Esophagus squamous epithelium (tissue), 5 donors: ENCODE data around the gene RNF13. TPM values are rescaled to one million over a fixed set of nuclear protein-coding genes. Genes with fewer than 3 reads are reported as not detected.

Experiments
- DNase-seq: peaks from one replicate; lab custom pipeline; 2025; lab: John Stamatoyannopoulos, UW
- H3K27ac ChIP-seq, 4 donors: fragments of 200-600 bp; sonication (generic); one replicate each; pipeline ENCODE4 v1.5.1; 2016 to 2019; ENCODE audit warnings: mild to moderate bottlenecking in 1 of 4
- H3K27me3 ChIP-seq, 4 donors: fragments of 200-600 bp; sonication (generic); 1 replicate in 3 of 4; 2 replicates in 1 of 4; pipeline versions ENCODE4 v1.5.1 to v1.6.0; 2017 to 2021; ENCODE audit warnings: antibody characterized with exemption in 1 of 4
- H3K36me3 ChIP-seq, 3 donors: fragments of 200-600 bp; sonication (generic); one replicate each; pipeline ENCODE4 v1.5.1; 2016 to 2019
- H3K4me1 ChIP-seq, 3 donors: fragments of 200-600 bp; sonication (generic); one replicate each; pipeline ENCODE4 v1.5.1; 2017 to 2019
- H3K4me3 ChIP-seq, 4 donors: fragments of 200-600 bp; sonication (generic); 1 replicate in 3 of 4; 2 replicates in 1 of 4; pipeline ENCODE4 v1.5.1; 2016 to 2019; ENCODE audit warnings: mild to moderate bottlenecking in 2 of 4, moderate library complexity in 1 of 4
- H3K9me3 ChIP-seq, 3 donors: fragments of 200-600 bp; sonication (generic); one replicate each; pipeline ENCODE4 v1.5.1; 2016 to 2019
- POLR2A ChIP-seq, 4 donors: fragments of 450-650 bp; IDR thresholded peaks; one replicate each; pipeline ENCODE4 v1.6.1; 2017; ENCODE audit warnings: antibody characterized with exemption in 4 of 4, mild to moderate bottlenecking in 4 of 4, moderate library complexity in 3 of 4
- WGBS, 2 donors: methylation state at CpG; one replicate each; pipeline ENCODE4 v1.1.5; 2018; 5-methylcytosine and 5-hydroxymethylcytosine counted together
- intact Hi-C: fragments of 100-400 bp; cut with DNase I; formaldehyde crosslinking; loops from one replicate; pipeline ENCODE4 v1.15.0; 2022
- total RNA-seq, 4 donors: library from RNA; depleted of rRNA; stranded (reverse); fragments of >200 nt; gene quantifications; one replicate each; pipeline ENCODE4 v1.1.0, GENCODE V29; 2016
- TF ChIP-seq, protein P1 (sequence below), 6 experiments: fragments of 450-650 bp in 4 of 6; fragments of 200-600 bp in 2 of 6; sonication (generic) in 2 of 6; IDR thresholded peaks; one replicate each; pipeline ENCODE4 v1.5.1; 2016 to 2019; ENCODE audit warnings: antibody characterized with exemption in 6 of 6, mild to moderate bottlenecking in 4 of 6, moderate library complexity in 4 of 6
- donor health status: DM: yes; HTN: yes; CAD: no.

RNF13 gene
- total RNA-seq, 4 donors from 2014 or later = 17.4 to 70.4 (median 45.8) TPM

DNA sequence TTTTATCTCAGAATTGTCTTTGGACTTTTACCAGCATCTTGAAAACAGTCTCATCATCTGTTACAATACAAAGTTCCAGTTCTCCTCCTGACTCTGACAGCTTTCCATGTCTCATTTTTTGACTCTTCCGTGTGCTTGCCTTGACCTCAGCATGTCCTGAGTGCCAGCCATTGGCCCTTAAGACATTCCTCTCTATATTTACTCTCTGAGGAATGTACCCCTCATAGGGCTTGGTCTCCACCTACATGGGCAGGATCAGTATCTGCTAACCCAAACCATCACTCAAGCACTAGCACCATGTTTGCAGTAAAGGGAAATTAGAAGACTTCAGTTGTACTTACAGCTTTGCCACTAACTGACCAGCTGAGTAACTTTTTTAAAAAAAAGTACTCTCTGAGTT is 36.8 kb upstream of the RNF13 start:
- H3K4me1 ChIP-seq = no peaks in the 10 kb centered on the region
- no peaks in the 10 kb centered on the region for H3K36me3 ChIP-seq
- H3K4me3 ChIP-seq = no peak overlapping the region
- TF ChIP-seq POLR2A (IDR thresholded peaks at IDR 0.05) = no peak
- TF ChIP-seq, protein P1, sequence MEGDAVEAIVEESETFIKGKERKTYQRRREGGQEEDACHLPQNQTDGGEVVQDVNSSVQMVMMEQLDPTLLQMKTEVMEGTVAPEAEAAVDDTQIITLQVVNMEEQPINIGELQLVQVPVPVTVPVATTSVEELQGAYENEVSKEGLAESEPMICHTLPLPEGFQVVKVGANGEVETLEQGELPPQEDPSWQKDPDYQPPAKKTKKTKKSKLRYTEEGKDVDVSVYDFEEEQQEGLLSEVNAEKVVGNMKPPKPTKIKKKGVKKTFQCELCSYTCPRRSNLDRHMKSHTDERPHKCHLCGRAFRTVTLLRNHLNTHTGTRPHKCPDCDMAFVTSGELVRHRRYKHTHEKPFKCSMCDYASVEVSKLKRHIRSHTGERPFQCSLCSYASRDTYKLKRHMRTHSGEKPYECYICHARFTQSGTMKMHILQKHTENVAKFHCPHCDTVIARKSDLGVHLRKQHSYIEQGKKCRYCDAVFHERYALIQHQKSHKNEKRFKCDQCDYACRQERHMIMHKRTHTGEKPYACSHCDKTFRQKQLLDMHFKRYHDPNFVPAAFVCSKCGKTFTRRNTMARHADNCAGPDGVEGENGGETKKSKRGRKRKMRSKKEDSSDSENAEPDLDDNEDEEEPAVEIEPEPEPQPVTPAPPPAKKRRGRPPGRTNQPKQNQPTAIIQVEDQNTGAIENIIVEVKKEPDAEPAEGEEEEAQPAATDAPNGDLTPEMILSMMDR (IDR thresholded peaks at IDR 0.05) = no peak
- DNase-seq = no peak
- H3K9me3 ChIP-seq = no peaks in the 10 kb centered on the region
- H3K27ac ChIP-seq = no peak overlapping the region
- no peaks in the 10 kb centered on the region for H3K27me3 ChIP-seq
- 79 to 82% methylated on average over 1 of the region's 1 CpG for WGBS, 2 donors
- intact Hi-C loops = loop anchor here (10.0 kb wide), 1 partner anchor 281 kb away; no protein-coding TSS in a partner anchor

DNA sequence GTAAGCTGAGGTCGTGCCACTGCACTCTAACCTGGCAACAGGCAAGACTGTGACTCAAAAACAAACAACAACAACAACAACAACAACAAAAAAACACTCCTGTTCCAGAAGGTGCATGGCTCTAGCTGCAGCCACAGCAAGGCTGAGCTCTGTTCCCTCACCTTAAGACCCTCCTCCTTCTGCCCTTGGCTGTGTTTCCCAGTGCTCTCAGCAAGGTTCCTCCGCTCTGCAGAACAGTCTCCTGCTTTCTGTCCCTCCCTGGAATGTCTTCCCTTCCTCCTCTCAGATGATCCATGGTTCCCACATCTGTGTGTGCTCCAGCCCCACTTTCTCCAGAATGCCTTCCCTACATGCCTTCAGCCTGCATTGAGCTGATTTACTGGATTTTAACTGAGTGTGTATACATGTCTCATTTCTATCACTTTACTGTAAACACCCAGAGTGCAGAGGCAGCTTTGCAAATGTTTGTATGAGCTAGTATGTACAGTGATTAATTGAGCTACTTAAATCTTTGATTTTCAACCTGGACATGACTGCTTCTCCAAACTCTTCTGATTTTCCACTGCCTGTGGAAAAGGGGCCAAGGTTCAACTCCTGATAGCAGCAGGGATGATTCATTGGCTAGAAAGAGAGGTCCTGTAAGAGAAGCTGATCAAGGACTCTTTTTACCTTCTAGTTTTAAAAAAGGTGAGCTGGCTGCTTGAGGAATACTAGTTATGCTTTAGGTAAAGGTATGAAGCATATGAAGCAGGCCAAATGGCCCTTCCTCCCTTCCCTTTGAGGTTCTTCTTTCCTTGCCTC is 35.4 kb upstream of the RNF13 start:
- no peak for TF ChIP-seq POLR2A (IDR thresholded peaks at IDR 0.05)
- TF ChIP-seq, protein P1 (IDR thresholded peaks at IDR 0.05) = no peak
- no peaks in the 10 kb centered on the region for H3K36me3 ChIP-seq
- DNase-seq = no peak
- no peaks in the 10 kb centered on the region for H3K4me1 ChIP-seq
- H3K9me3 ChIP-seq = no peaks in the 10 kb centered on the region
- no peak overlapping the region for H3K27ac ChIP-seq
- intact Hi-C loops = loop anchor here (10.0 kb wide), 1 partner anchor 283 kb away; no protein-coding TSS in a partner anchor
- no peak overlapping the region for H3K4me3 ChIP-seq
- WGBS, 2 donors = 79 to 86% methylated on average over 2 of the region's 2 CpGs
- H3K27me3 ChIP-seq = no peaks in the 10 kb centered on the region

DNA sequence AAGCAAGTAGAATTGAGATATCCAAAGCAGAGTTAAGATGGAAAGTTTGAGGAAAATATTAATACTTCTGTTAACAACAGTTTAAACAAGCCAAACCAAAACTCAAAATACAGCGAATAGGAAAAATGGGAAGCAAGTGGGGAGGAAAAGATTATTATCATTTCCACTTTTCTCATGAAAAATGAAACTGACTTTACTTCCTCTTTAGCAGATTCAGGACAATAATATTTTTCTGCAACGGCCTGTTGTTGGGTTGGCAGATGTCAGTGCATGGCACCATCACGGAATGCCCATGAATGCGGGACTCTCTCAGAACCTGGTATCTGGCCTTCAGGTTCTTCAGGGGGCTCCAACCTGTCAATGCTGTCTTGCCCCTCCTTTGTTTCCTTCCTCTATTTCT is 31.8 kb upstream of the RNF13 start:
- no peak for DNase-seq
- TF ChIP-seq, protein P1 (IDR thresholded peaks at IDR 0.05) = no peak
- no peak for TF ChIP-seq POLR2A (IDR thresholded peaks at IDR 0.05)
- H3K36me3 ChIP-seq = no peaks in the 10 kb centered on the region
- H3K27ac ChIP-seq = no peak overlapping the region
- no peak overlapping the region for H3K4me3 ChIP-seq
- H3K9me3 ChIP-seq = no peaks in the 10 kb centered on the region
- intact Hi-C loops = no loop called here
- no peaks in the 10 kb centered on the region for H3K27me3 ChIP-seq
- peaks cover 0 to 4% (median 0%) of the 10 kb centered on the region in 3 donors for H3K4me1 ChIP-seq
- WGBS, 2 donors = 61 to 66% methylated on average over 4 of the region's 4 CpGs

DNA sequence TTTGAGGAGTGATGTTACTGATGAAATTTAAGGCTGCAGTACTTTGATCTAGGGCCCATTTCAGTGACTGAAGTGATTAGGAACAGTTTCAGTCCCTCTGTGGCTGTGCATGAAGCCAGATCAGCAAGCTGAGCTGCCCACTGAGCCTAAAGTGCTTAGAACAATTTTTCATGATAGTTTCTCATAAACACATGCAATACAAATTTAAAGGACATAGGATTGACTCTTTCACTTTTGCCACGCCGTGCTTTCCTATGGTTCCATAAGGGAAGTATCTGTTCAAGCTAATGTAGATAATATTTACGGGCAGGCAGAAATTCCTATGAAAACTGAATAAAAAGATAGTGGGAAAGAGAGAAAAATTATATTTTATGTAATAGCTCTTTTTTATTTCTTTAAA is 31.3 kb upstream of the RNF13 start:
- no peaks in the 10 kb centered on the region for H3K9me3 ChIP-seq
- intact Hi-C loops = no loop called here
- no peak for DNase-seq
- no peak for TF ChIP-seq POLR2A (IDR thresholded peaks at IDR 0.05)
- TF ChIP-seq, protein P1 (IDR thresholded peaks at IDR 0.05) = no peak
- no peaks in the 10 kb centered on the region for H3K36me3 ChIP-seq
- H3K4me1 ChIP-seq = peaks cover 0 to 4% (median 0%) of the 10 kb centered on the region in 3 donors
- H3K27ac ChIP-seq = no peak overlapping the region
- H3K27me3 ChIP-seq = no peaks in the 10 kb centered on the region
- WGBS, 2 donors = 75 to 93% methylated on average over 3 of the region's 3 CpGs
- no peak overlapping the region for H3K4me3 ChIP-seq

DNA sequence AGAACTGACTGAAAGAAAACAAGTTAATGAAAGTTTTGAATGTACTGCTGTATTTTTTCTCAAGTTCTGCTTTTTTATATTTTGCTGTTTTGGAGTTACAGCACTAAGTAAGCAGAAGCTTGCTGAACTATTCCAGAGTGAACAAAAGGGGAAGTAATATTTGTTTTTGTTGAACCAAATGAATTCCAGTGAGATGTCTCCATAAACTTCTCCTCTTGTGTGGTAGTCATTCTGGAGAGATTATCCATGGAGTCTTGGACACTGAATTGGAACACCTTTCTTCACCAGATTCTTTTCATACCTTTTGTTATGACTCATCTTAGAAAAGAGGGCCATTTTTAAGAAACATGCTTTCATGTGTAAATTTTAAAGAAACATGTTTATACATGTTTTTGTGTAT is 29.4 kb upstream of the RNF13 start:
- intact Hi-C loops = no loop called here
- Histone ChIP-seq H3K4me1 (peaks cover 0 to 4% (median 0%) of the 10 kb centered on the region in 3 donors), H3K27ac (no peak overlapping the region), H3K4me3 (no peak overlapping the region), H3K36me3 (no peaks in the 10 kb centered on the region), H3K9me3 (no peaks in the 10 kb centered on the region), H3K27me3 (no peaks in the 10 kb centered on the region)
- no peak for DNase-seq
- no peak for TF ChIP-seq POLR2A (IDR thresholded peaks at IDR 0.05)
- TF ChIP-seq, protein P1 (IDR thresholded peaks at IDR 0.05) = no peak
